Activated CD4-positive, CD25-positive, alpha-beta regulatory T cell treated with anti-CD3 and anti-CD28 coated beads, Interleukin-2, amount 50 U/mL, for 24 hours (primary cell): ENCODE results near the gene NAT9.

Experiments used
- ATAC-seq, 2 donors: fragments of 150-1000 bp; cut with Tn5 transposase; one replicate each; pipeline ENCODE4 v1.10.0; 2021; ENCODE audit warnings: mild to moderate bottlenecking in 1 of 2, moderate library complexity in 1 of 2

The NAT9 gene

DNA sequence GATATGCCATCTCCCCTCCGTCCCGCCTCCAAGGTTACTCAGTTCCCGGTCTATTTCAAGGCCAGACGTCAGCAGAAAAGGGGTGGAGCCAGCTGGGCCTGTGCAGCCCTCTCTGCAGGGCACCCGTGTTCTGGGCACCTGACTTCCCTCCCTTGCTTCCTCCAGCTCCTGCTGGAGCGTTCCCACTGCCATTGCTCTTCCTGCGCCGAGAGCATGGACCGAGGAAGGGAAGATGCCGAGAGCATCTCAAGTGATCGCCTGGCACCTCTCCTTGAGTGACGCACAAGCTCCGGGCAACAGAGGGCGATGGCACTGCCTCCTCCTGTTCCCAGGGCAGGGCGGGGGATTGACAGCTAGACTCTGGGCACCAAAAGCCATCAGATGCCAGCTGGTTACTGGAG, 29.4 kb upstream of the NAT9 start:
- no peak for ATAC-seq

DNA sequence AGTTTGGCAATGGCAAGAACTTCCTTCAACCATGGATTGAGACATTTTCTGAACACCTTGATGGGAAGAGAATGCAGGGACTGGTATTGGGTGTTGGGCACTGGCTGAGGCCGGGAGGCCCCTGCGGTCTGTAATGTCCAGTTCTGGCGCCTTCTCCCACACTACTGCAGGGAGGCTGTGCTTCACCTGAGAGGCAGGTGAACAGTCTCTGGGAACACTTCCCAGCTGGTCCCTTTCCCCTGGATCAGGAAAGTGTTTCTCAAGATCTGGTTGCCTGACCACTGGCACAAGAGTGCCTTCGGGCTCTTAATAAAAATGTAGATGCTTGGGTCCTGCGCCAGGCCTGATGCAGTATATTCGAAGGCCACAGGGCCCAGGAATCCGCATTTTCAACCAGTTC, 28.5 kb upstream of the NAT9 start:
- no peak for ATAC-seq

GRCh38 chr17:74803971-74804370, 27.8 kb upstream of the NAT9 start:
- no peak for ATAC-seq

GRCh38 chr17:74803388-74803930, 27.3 kb upstream of the NAT9 start:
- no peak for ATAC-seq

DNA sequence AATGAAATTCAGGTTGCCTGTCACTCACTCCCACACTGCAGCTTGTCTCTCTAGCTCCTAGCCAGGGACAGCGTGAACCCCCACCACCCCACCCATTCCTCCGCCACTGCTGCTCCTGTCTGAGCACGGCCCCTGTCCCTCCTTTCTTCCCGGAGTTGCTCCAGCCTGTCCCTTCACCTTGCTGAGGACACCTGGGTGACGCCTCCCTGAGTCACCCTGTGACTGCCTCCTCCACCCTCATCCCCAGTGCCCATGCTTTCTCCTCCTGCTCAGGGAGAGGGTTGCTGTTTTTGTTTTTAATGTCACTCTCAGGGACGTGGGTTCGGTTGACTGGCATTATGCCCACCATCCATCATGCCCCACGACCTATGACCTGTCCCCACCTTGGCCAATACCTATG, 25.8 kb upstream of the NAT9 start:
- ATAC-seq = no peak

- no peak for ATAC-seq
Observed at GRCh38 chr17:74800531-74800930, 24.4 kb upstream of the NAT9 start.

- no peak for ATAC-seq
Observed at GRCh38 chr17:74799097-74799496, 23.0 kb upstream of the NAT9 start.

GRCh38 chr17:74798239-74798707, 22.1 kb upstream of the NAT9 start:
- ATAC-seq = no peak

GRCh38 chr17:74797824-74798223, 21.7 kb upstream of the NAT9 start:
- ATAC-seq = no peak

DNA sequence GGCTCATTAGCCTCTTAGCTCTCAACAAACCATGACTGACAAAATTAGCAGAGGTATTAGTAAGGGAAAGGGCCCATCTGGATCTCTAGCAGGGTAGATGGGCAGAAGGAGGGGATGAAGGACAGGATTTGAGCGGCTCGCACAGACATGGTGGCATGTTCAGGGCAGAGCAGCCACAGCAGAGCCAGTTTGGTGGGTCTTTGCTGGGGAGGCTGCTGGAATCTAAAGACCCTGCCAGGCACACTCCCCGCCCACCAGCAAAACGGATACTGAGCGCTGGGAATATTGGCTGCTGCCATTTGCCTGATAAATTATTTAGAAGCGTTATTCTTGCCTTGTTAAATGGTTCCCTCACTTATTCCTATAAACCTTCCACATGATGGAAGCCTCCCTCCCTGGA, 20.7 kb upstream of the NAT9 start:
- no peak for ATAC-seq

GRCh38 chr17:74796211-74796610, 20.1 kb upstream of the NAT9 start:
- ATAC-seq = no peak

- ATAC-seq = no peak
Observed at GRCh38 chr17:74795327-74796020, 19.3 kb upstream of the NAT9 start.

- no peak for ATAC-seq
Observed at GRCh38 chr17:74792586-74793105, 16.5 kb upstream of the NAT9 start.

DNA sequence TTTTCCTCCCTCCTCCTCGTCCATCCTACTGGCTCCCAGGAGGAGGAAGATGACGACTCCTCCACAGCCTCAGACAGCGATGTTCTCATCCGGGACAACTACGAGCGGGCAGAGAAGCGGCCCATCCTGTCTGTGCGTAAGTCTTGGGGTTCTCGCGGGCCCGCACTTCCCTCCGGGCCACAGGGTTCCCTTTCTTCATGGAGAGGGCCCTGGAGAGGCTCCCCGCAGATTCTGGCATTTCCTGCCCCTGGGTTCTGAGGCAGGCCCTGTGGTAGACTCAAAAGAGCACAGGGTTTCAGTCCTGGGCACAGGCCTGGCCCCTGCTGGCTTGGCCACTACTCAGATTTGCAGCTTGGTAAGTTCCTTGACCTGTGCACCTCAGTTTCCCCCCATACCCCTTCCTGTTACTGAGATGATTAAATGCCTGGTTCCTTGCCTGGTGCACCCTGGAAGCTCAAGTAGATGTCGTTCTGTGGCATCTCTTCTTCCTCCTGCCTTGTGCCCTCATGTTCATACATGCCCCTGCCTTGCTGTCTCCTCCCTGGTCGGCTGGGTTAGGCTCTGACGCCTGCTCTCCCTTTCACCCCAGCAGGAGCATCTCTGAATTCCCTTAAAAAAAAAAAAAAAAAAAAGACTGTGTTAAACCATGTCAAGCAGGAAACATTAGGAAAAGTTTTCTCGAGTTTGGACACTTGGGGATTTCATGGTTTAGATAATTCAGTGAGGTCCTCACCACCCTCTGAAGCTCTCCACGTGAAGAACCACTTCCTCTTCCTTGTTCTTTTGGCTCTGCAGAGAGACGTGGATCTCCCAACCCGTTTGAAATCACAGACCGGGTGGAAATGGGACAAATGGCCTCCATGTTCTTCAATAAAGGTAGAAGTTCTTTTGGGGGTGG, 14.3 kb upstream of the NAT9 start:
- ATAC-seq = no peak

- no peak for ATAC-seq
Observed at GRCh38 chr17:74786431-74787055, 10.4 kb upstream of the NAT9 start.

- no peak for ATAC-seq
Observed at GRCh38 chr17:74785981-74786360, 9.8 kb upstream of the NAT9 start.

- peak; percentile 44 to 57 for ATAC-seq
Observed at GRCh38 chr17:74785096-74785980, 9.2 kb upstream of the NAT9 start.

GRCh38 chr17:74784125-74784810, 8.1 kb upstream of the NAT9 start:
- ATAC-seq = no peak

GRCh38 chr17:74782571-74782970, 6.4 kb upstream of the NAT9 start:
- ATAC-seq = no peak

GRCh38 chr17:74780443-74781238, 4.5 kb upstream of the NAT9 start:
- ATAC-seq = no peak
